Measurements from ENCODE around the gene SLC22A23.

SLC22A23 gene

GRCh38 chr6:3408665-3409064 lies 48.2 kb downstream of the SLC22A23 start:
- Histone ChIP-seq H3K36me3 (ENCODE audit: insufficient read depth, low read length) (peaks cover 39% of the 10 kb centered on the region), H3K27me3 (ENCODE audit: insufficient read depth, low read length) (no peaks in the 10 kb centered on the region), H2AFZ (ENCODE audit: low read depth, low read length) (no peak overlapping the region), H3K9me3 (ENCODE audit: low read length) (peaks cover 13% of the 10 kb centered on the region), H3K4me1 (ENCODE audit: insufficient read depth, low read length) (peaks cover 1% of the 10 kb centered on the region), H3K4me3 (ENCODE audit: low read length) (no peak overlapping the region)

- Histone ChIP-seq H3K9me3 (ENCODE audit: low read length) (peaks cover 9% of the 10 kb centered on the region), H3K4me3 (ENCODE audit: low read length) (no peak overlapping the region), H3K4me1 (ENCODE audit: insufficient read depth, low read length) (peaks cover 5% of the 10 kb centered on the region), H3K36me3 (ENCODE audit: insufficient read depth, low read length) (peaks cover 32% of the 10 kb centered on the region), H3K27me3 (ENCODE audit: insufficient read depth, low read length) (no peaks in the 10 kb centered on the region), H2AFZ (ENCODE audit: low read depth, low read length) (no peak overlapping the region)
Observed at GRCh38 chr6:3407840-3408239, 49.0 kb downstream of the SLC22A23 start.

GRCh38 chr6:3406891-3407809 lies 49.7 kb downstream of the SLC22A23 start:
- peaks cover 25% of the 10 kb centered on the region for H3K36me3 ChIP-seq (ENCODE audit: insufficient read depth, low read length)
- H3K4me1 ChIP-seq (ENCODE audit: insufficient read depth, low read length) = peaks cover 5% of the 10 kb centered on the region
- H3K27me3 ChIP-seq (ENCODE audit: insufficient read depth, low read length) = no peaks in the 10 kb centered on the region
- H3K9me3 ChIP-seq (ENCODE audit: low read length) = peaks cover 3% of the 10 kb centered on the region
- no peak overlapping the region for H2AFZ ChIP-seq (ENCODE audit: low read depth, low read length)
- no peak overlapping the region for H3K4me3 ChIP-seq (ENCODE audit: low read length)

- no peak overlapping the region for H3K4me3 ChIP-seq (ENCODE audit: low read length)
Observed at GRCh38 chr6:3406362-3406821, 50.5 kb downstream of the SLC22A23 start.

GRCh38 chr6:3405679-3406078 lies 51.2 kb downstream of the SLC22A23 start:
- no peaks in the 10 kb centered on the region for H3K27me3 ChIP-seq (ENCODE audit: insufficient read depth, low read length)
- H2AFZ ChIP-seq (ENCODE audit: low read depth, low read length) = no peak overlapping the region
- no peaks in the 10 kb centered on the region for H3K9me3 ChIP-seq (ENCODE audit: low read length)
- H3K4me3 ChIP-seq (ENCODE audit: low read length) = no peak overlapping the region
- peaks cover 22% of the 10 kb centered on the region for H3K36me3 ChIP-seq (ENCODE audit: insufficient read depth, low read length)
- peaks cover 5% of the 10 kb centered on the region for H3K4me1 ChIP-seq (ENCODE audit: insufficient read depth, low read length)

More at GRCh38 chr6:3406362-3406821, 50.5 kb downstream of the SLC22A23 start:
- Histone ChIP-seq H3K36me3 (ENCODE audit: insufficient read depth, low read length) (peaks cover 22% of the 10 kb centered on the region), H3K9me3 (ENCODE audit: low read length) (no peaks in the 10 kb centered on the region), H2AFZ (ENCODE audit: low read depth, low read length) (no peak overlapping the region), H3K4me1 (ENCODE audit: insufficient read depth, low read length) (peaks cover 5% of the 10 kb centered on the region), H3K27me3 (ENCODE audit: insufficient read depth, low read length) (no peaks in the 10 kb centered on the region)

- Histone ChIP-seq H3K27me3 (ENCODE audit: insufficient read depth, low read length) (no peaks in the 10 kb centered on the region), H2AFZ (ENCODE audit: low read depth, low read length) (no peak overlapping the region), H3K4me1 (ENCODE audit: insufficient read depth, low read length) (peaks cover 5% of the 10 kb centered on the region), H3K4me3 (ENCODE audit: low read length) (no peak overlapping the region), H3K36me3 (ENCODE audit: insufficient read depth, low read length) (peaks cover 21% of the 10 kb centered on the region), H3K9me3 (ENCODE audit: low read length) (no peaks in the 10 kb centered on the region)
Observed at GRCh38 chr6:3405182-3405518, 51.7 kb downstream of the SLC22A23 start.

GRCh38 chr6:3403238-3404173 lies 53.3 kb downstream of the SLC22A23 start:
- no peaks in the 10 kb centered on the region for H3K9me3 ChIP-seq (ENCODE audit: low read length)
- peaks cover 7% of the 10 kb centered on the region for H3K36me3 ChIP-seq (ENCODE audit: insufficient read depth, low read length)
- no peak overlapping the region for H2AFZ ChIP-seq (ENCODE audit: low read depth, low read length)
- H3K4me1 ChIP-seq (ENCODE audit: insufficient read depth, low read length) = peaks cover 11% of the 10 kb centered on the region
- H3K4me3 ChIP-seq (ENCODE audit: low read length) = no peak overlapping the region
- no peaks in the 10 kb centered on the region for H3K27me3 ChIP-seq (ENCODE audit: insufficient read depth, low read length)

GRCh38 chr6:3402310-3403237 lies 54.3 kb downstream of the SLC22A23 start:
- Histone ChIP-seq H3K27me3 (ENCODE audit: insufficient read depth, low read length) (no peaks in the 10 kb centered on the region), H3K9me3 (ENCODE audit: low read length) (no peaks in the 10 kb centered on the region), H3K36me3 (ENCODE audit: insufficient read depth, low read length) (peaks cover 3% of the 10 kb centered on the region), H3K4me1 (ENCODE audit: insufficient read depth, low read length) (peaks cover 20% of the 10 kb centered on the region), H3K4me3 (ENCODE audit: low read length) (no peak overlapping the region), H2AFZ (ENCODE audit: low read depth, low read length) (no peak overlapping the region)

GRCh38 chr6:3400162-3400561 lies 56.7 kb downstream of the SLC22A23 start:
- no peaks in the 10 kb centered on the region for H3K9me3 ChIP-seq (ENCODE audit: low read length)
- H2AFZ ChIP-seq (ENCODE audit: low read depth, low read length) = no peak overlapping the region
- no peak overlapping the region for H3K4me3 ChIP-seq (ENCODE audit: low read length)
- no peaks in the 10 kb centered on the region for H3K27me3 ChIP-seq (ENCODE audit: insufficient read depth, low read length)
- H3K36me3 ChIP-seq (ENCODE audit: insufficient read depth, low read length) = no peaks in the 10 kb centered on the region
- peaks cover 21% of the 10 kb centered on the region for H3K4me1 ChIP-seq (ENCODE audit: insufficient read depth, low read length)

- H3K36me3 ChIP-seq (ENCODE audit: insufficient read depth, low read length) = no peaks in the 10 kb centered on the region
Observed at GRCh38 chr6:3398755-3399696, 57.8 kb downstream of the SLC22A23 start.

GRCh38 chr6:3398165-3398562 lies 58.7 kb downstream of the SLC22A23 start:
- no peak overlapping the region for H3K4me3 ChIP-seq (ENCODE audit: low read length)
- H3K27me3 ChIP-seq (ENCODE audit: insufficient read depth, low read length) = no peaks in the 10 kb centered on the region
- no peaks in the 10 kb centered on the region for H3K9me3 ChIP-seq (ENCODE audit: low read length)
- H2AFZ ChIP-seq (ENCODE audit: low read depth, low read length) = no peak overlapping the region
- peaks cover 22% of the 10 kb centered on the region for H3K4me1 ChIP-seq (ENCODE audit: insufficient read depth, low read length)
- H3K36me3 ChIP-seq (ENCODE audit: insufficient read depth, low read length) = no peaks in the 10 kb centered on the region

More at GRCh38 chr6:3398755-3399696, 57.8 kb downstream of the SLC22A23 start:
- no peak overlapping the region for H2AFZ ChIP-seq (ENCODE audit: low read depth, low read length)
- no peaks in the 10 kb centered on the region for H3K27me3 ChIP-seq (ENCODE audit: insufficient read depth, low read length)
- H3K4me1 ChIP-seq (ENCODE audit: insufficient read depth, low read length) = peaks cover 23% of the 10 kb centered on the region
- no peak overlapping the region for H3K4me3 ChIP-seq (ENCODE audit: low read length)
- no peaks in the 10 kb centered on the region for H3K9me3 ChIP-seq (ENCODE audit: low read length)
